Measurements from ENCODE around the gene CYP4F8. TPM values are rescaled to one million over a fixed set of nuclear protein-coding genes. Genes with fewer than 3 reads are reported as not detected.
"Not testable (repeated sequence)": the region's sequence is repeated elsewhere in the genome, so short reads cannot be mapped to it uniquely, and the experiment has no call there.

The CYP4F8 gene
- total and polyA plus RNA-seq, 2 experiments from 2014 or later: not detected

DNA sequence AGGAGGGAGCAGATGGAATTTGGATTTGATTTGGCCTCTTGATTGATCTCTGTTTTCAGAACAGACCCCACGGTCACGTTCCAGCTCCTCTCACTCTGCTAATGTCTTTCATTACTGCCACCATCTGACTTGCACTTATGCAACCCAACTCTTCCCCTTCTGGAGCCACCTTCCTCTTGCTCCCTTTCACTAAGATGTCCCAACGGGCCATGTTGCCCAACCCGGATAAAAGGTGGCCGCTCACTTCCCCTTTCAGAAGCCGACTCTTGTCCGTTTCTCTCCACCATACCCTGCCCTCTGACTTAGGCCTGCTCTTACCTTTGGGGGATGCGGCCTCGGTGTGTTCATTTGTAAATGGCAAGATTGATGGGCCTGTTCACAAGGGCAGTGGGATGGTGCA lies 27.4 kb upstream of the CYP4F8 start:
- WGBS, 2 experiments (ENCODE audit: low coverage in 1 of 2, low lambda C conversion rate in 2 of 2, missing lambda C conversion rate in 2 of 2): 54 to 59% methylated on average over 9 of the region's 9 CpGs
- Histone ChIP-seq H3K4me1 (ENCODE audit: insufficient read depth) (no peaks in the 10 kb centered on the region), H3K9ac (no peak overlapping the region), H4K20me1 (ENCODE audit: insufficient read depth) (no peaks in the 10 kb centered on the region), H2AFZ (no peak overlapping the region), H3K27me3 (replicated peaks; ENCODE audit: insufficient read depth) (no peaks in the 10 kb centered on the region), H3F3A (ENCODE audit: insufficient read depth) (no peaks in the 10 kb centered on the region), H3K4me2 (ENCODE audit: unreplicated experiment) (no peak overlapping the region), H3K36me3 (ENCODE audit: low read depth) (no peaks in the 10 kb centered on the region), H3K9me2 (ENCODE audit: insufficient read depth) (no peaks in the 10 kb centered on the region), H3K79me2 (ENCODE audit: insufficient read depth) (no peaks in the 10 kb centered on the region), H3K27ac (no peak overlapping the region), H3K4me3 (no peak overlapping the region), H3K9me3 (ENCODE audit: low read depth) (no peaks in the 10 kb centered on the region)
- TF ChIP-seq EZH2phosphoT487 (IDR thresholded peaks at IDR 0.05; ENCODE audit: insufficient read depth, low read depth): no peak
- TF ChIP-seq EZH2 (IDR thresholded peaks at IDR 0.05; ENCODE audit: insufficient read depth, poor library complexity, severe bottlenecking): no peak
- no peak for DNase-seq
- in situ Hi-C loops (cut with MboI): no loop called here

- Histone ChIP-seq H3K4me3 (no peak overlapping the region), H3K79me2 (ENCODE audit: insufficient read depth) (no peaks in the 10 kb centered on the region), H3K36me3 (ENCODE audit: low read depth) (no peaks in the 10 kb centered on the region), H3K4me1 (ENCODE audit: insufficient read depth) (no peaks in the 10 kb centered on the region), H2AFZ (no peak overlapping the region), H3K4me2 (ENCODE audit: unreplicated experiment) (no peak overlapping the region), H3F3A (ENCODE audit: insufficient read depth) (no peaks in the 10 kb centered on the region), H3K9ac (no peak overlapping the region), H3K27ac (no peak overlapping the region), H3K9me2 (ENCODE audit: insufficient read depth) (no peaks in the 10 kb centered on the region), H3K27me3 (replicated peaks; ENCODE audit: insufficient read depth) (no peaks in the 10 kb centered on the region), H4K20me1 (ENCODE audit: insufficient read depth) (no peaks in the 10 kb centered on the region), H3K9me3 (ENCODE audit: low read depth) (no peaks in the 10 kb centered on the region)
- TF ChIP-seq EZH2phosphoT487 (IDR thresholded peaks at IDR 0.05; ENCODE audit: insufficient read depth, low read depth): no peak
- TF ChIP-seq EZH2 (IDR thresholded peaks at IDR 0.05; ENCODE audit: insufficient read depth, poor library complexity, severe bottlenecking): no peak
- DNase-seq: no peak
- 65 to 68% methylated on average over 1 of the region's 1 CpG for WGBS, 2 experiments (ENCODE audit: low coverage in 1 of 2, low lambda C conversion rate in 2 of 2, missing lambda C conversion rate in 2 of 2)
- in situ Hi-C loops (cut with MboI): no loop called here
Measured at GRCh38 chr19:15588265-15588664, 26.8 kb upstream of the CYP4F8 start.

GRCh38 chr19:15589760-15590451 lies 25.1 kb upstream of the CYP4F8 start:
- H2AFZ ChIP-seq: no peak overlapping the region
- H3K36me3 ChIP-seq (ENCODE audit: low read depth): no peaks in the 10 kb centered on the region
- no peaks in the 10 kb centered on the region for H3K79me2 ChIP-seq (ENCODE audit: insufficient read depth)
- in situ Hi-C loops (cut with MboI): no loop called here
- no peaks in the 10 kb centered on the region for H3F3A ChIP-seq (ENCODE audit: insufficient read depth)
- no peaks in the 10 kb centered on the region for H3K4me1 ChIP-seq (ENCODE audit: insufficient read depth)
- DNase-seq: no peak
- no peak overlapping the region for H3K4me2 ChIP-seq (ENCODE audit: unreplicated experiment)
- H3K9me2 ChIP-seq (ENCODE audit: insufficient read depth): no peaks in the 10 kb centered on the region
- WGBS, 2 experiments (ENCODE audit: low coverage in 1 of 2, low lambda C conversion rate in 2 of 2, missing lambda C conversion rate in 2 of 2): 58 to 64% methylated on average over 5 of the region's 5 CpGs
- TF ChIP-seq EZH2phosphoT487 (IDR thresholded peaks at IDR 0.05; ENCODE audit: insufficient read depth, low read depth) (no peak), EZH2 (IDR thresholded peaks at IDR 0.05; ENCODE audit: insufficient read depth, poor library complexity, severe bottlenecking) (no peak)
- H3K9ac ChIP-seq: no peak overlapping the region
- no peaks in the 10 kb centered on the region for H3K27me3 ChIP-seq (replicated peaks; ENCODE audit: insufficient read depth)
- H3K4me3 ChIP-seq: no peak overlapping the region
- H4K20me1 ChIP-seq (ENCODE audit: insufficient read depth): no peaks in the 10 kb centered on the region
- no peak overlapping the region for H3K27ac ChIP-seq
- H3K9me3 ChIP-seq (ENCODE audit: low read depth): no peaks in the 10 kb centered on the region

- H4K20me1 ChIP-seq (ENCODE audit: insufficient read depth): no peaks in the 10 kb centered on the region
- DNase-seq: no peak
- no peaks in the 10 kb centered on the region for H3K79me2 ChIP-seq (ENCODE audit: insufficient read depth)
- H3K9me3 ChIP-seq (ENCODE audit: low read depth): no peaks in the 10 kb centered on the region
- 14 to 25% methylated on average over 4 of the region's 4 CpGs for WGBS, 2 experiments (ENCODE audit: low coverage in 1 of 2, low lambda C conversion rate in 2 of 2, missing lambda C conversion rate in 2 of 2)
- no peaks in the 10 kb centered on the region for H3K4me1 ChIP-seq (ENCODE audit: insufficient read depth)
- no peak overlapping the region for H2AFZ ChIP-seq
- no peak overlapping the region for H3K4me2 ChIP-seq (ENCODE audit: unreplicated experiment)
- no peak for TF ChIP-seq EZH2phosphoT487 (IDR thresholded peaks at IDR 0.05; ENCODE audit: insufficient read depth, low read depth)
- no peak for TF ChIP-seq EZH2 (IDR thresholded peaks at IDR 0.05; ENCODE audit: insufficient read depth, poor library complexity, severe bottlenecking)
- H3K4me3 ChIP-seq: no peak overlapping the region
- H3K9me2 ChIP-seq (ENCODE audit: insufficient read depth): no peaks in the 10 kb centered on the region
- no peaks in the 10 kb centered on the region for H3K36me3 ChIP-seq (ENCODE audit: low read depth)
- in situ Hi-C loops (cut with MboI): no loop called here
- H3K27ac ChIP-seq: no peak overlapping the region
- no peaks in the 10 kb centered on the region for H3K27me3 ChIP-seq (replicated peaks; ENCODE audit: insufficient read depth)
- no peaks in the 10 kb centered on the region for H3F3A ChIP-seq (ENCODE audit: insufficient read depth)
- no peak overlapping the region for H3K9ac ChIP-seq
Measured at GRCh38 chr19:15591796-15592195, 23.2 kb upstream of the CYP4F8 start.

GRCh38 chr19:15592506-15592905 lies 22.5 kb upstream of the CYP4F8 start:
- DNase-seq; H3K79me2 ChIP-seq (ENCODE audit: insufficient read depth); in situ Hi-C loops (cut with MboI); H3K4me1 ChIP-seq (ENCODE audit: insufficient read depth); H3K4me3 ChIP-seq; H3K4me2 ChIP-seq (ENCODE audit: unreplicated experiment); H3K27me3 ChIP-seq (replicated peaks; ENCODE audit: insufficient read depth); H2AFZ ChIP-seq; H3K36me3 ChIP-seq (ENCODE audit: low read depth); H3F3A ChIP-seq (ENCODE audit: insufficient read depth); H4K20me1 ChIP-seq (ENCODE audit: insufficient read depth); H3K9ac ChIP-seq; H3K9me2 ChIP-seq (ENCODE audit: insufficient read depth); H3K9me3 ChIP-seq (ENCODE audit: low read depth); H3K27ac ChIP-seq: not testable (repeated sequence)
- 21 to 22% methylated on average over 5 of the region's 5 CpGs for WGBS, 2 experiments (ENCODE audit: low coverage in 1 of 2, low lambda C conversion rate in 2 of 2, missing lambda C conversion rate in 2 of 2)

- H3K9ac ChIP-seq; H3K36me3 ChIP-seq (ENCODE audit: low read depth); H3K9me2 ChIP-seq (ENCODE audit: insufficient read depth); H3K4me3 ChIP-seq; H3K79me2 ChIP-seq (ENCODE audit: insufficient read depth); H3K4me2 ChIP-seq (ENCODE audit: unreplicated experiment); H4K20me1 ChIP-seq (ENCODE audit: insufficient read depth); H3F3A ChIP-seq (ENCODE audit: insufficient read depth); DNase-seq; in situ Hi-C loops (cut with MboI); H2AFZ ChIP-seq; H3K27me3 ChIP-seq (replicated peaks; ENCODE audit: insufficient read depth); H3K4me1 ChIP-seq (ENCODE audit: insufficient read depth); H3K9me3 ChIP-seq (ENCODE audit: low read depth); H3K27ac ChIP-seq: not testable (repeated sequence)
- 18 to 35% methylated on average over 4 of the region's 4 CpGs for WGBS, 2 experiments (ENCODE audit: low coverage in 1 of 2, low lambda C conversion rate in 2 of 2, missing lambda C conversion rate in 2 of 2)
Measured at GRCh38 chr19:15593766-15594165, 21.3 kb upstream of the CYP4F8 start.
